HL-60 (cell line): Measurements from ENCODE around the gene PTPRB.

Experiments used
- GABPA ChIP-seq: IDR thresholded peaks from 2 replicates; pipeline ENCODE4 v1.6.1; 2012; ENCODE audit warnings: low read depth
- POLR2AphosphoS5 ChIP-seq: IDR thresholded peaks from 2 replicates; pipeline ENCODE4 v1.6.1; 2012; ENCODE audit warnings: low read depth
- REST ChIP-seq: IDR thresholded peaks from 2 replicates; pipeline ENCODE4 v1.6.1; 2012; ENCODE audit warnings: low read depth; ENCODE audit not compliant: insufficient replicate concordance
- SPI1 ChIP-seq: IDR thresholded peaks from 2 replicates; pipeline ENCODE4 v1.6.1; 2012; ENCODE audit warnings: low read depth, mild to moderate bottlenecking, borderline replicate concordance
- TF ChIP-seq, protein P1 (sequence below): IDR thresholded peaks from one replicate; pipeline ENCODE4 v1.5.1; 2011; ENCODE audit warnings: low read length, control low read depth, inconsistent platforms; ENCODE audit not compliant: insufficient read depth

- TF ChIP-seq, protein P1, sequence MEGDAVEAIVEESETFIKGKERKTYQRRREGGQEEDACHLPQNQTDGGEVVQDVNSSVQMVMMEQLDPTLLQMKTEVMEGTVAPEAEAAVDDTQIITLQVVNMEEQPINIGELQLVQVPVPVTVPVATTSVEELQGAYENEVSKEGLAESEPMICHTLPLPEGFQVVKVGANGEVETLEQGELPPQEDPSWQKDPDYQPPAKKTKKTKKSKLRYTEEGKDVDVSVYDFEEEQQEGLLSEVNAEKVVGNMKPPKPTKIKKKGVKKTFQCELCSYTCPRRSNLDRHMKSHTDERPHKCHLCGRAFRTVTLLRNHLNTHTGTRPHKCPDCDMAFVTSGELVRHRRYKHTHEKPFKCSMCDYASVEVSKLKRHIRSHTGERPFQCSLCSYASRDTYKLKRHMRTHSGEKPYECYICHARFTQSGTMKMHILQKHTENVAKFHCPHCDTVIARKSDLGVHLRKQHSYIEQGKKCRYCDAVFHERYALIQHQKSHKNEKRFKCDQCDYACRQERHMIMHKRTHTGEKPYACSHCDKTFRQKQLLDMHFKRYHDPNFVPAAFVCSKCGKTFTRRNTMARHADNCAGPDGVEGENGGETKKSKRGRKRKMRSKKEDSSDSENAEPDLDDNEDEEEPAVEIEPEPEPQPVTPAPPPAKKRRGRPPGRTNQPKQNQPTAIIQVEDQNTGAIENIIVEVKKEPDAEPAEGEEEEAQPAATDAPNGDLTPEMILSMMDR: no peak
- TF ChIP-seq SPI1: no peak
- TF ChIP-seq GABPA: no peak
- TF ChIP-seq REST: no peak
- no peak for TF ChIP-seq POLR2AphosphoS5
Measured at GRCh38 chr12:70577283-70577634, 60.0 kb downstream of the PTPRB start.
